Caco-2 (cell line): Measurements from ENCODE around the gene FGD2. TPM values are rescaled to one million over a fixed set of nuclear protein-coding genes. Genes with fewer than 3 reads are reported as not detected.

Source experiments
- BruUV-seq: library from RNA; stranded (reverse); fragments of 400-500 nt; replicated peaks from 2 replicates; lab custom pipeline; 2021; lab: Mats Ljungman, UMichigan
- CTCF ChIA-PET: fragments of 300-600 bp; sonication (Branson Sonifier 250); formaldehyde crosslinking; loops from one replicate; lab custom pipeline; 2022; ENCODE audit warnings: antibody characterized with exemption; lab: Charles Lee
- POLR2A ChIA-PET: fragments of 300-600 bp; sonication (Branson Sonifier 250); formaldehyde crosslinking; loops from one replicate; lab custom pipeline; 2022; ENCODE audit warnings: antibody characterized with exemption; lab: Charles Lee
- DNase-seq, 2 experiments: peaks; one replicate each; pipeline versions ENCODE4 v3.0.0 to v3.0.0-alpha.2; 2020 to 2022
- H3K27me3 ChIP-seq: replicated peaks from 2 replicates; pipeline ENCODE4 v1.6.0; 2011; ENCODE audit warnings: low read length; ENCODE audit not compliant: control insufficient read depth, insufficient read depth
- H3K36me3 ChIP-seq: 2 replicates; pipeline ENCODE4 v1.5.1; 2011; ENCODE audit warnings: low read length; ENCODE audit not compliant: control insufficient read depth, insufficient read depth
- H3K4me1 ChIP-seq: fragments of 250-450 bp; sonication (Bioruptor Pico); 2 replicates; pipeline ENCODE4 v1.5.1; 2020; ENCODE audit warnings: mild to moderate bottlenecking
- H3K4me3 ChIP-seq: 2 replicates; pipeline ENCODE4 v1.5.1; 2011; ENCODE audit warnings: low read depth, mild to moderate bottlenecking, control low read depth, low read length
- H3K9me3 ChIP-seq: fragments of 250-450 bp; sonication (Bioruptor Pico); 2 replicates; pipeline ENCODE4 v1.5.1; 2020; ENCODE audit warnings: mild to moderate bottlenecking, moderate library complexity
- H3K27ac Mint-ChIP-seq: one replicate; pipeline ENCODE4 v1.8.0; 2022; ENCODE audit warnings: mixed read lengths; ENCODE audit not compliant: unreplicated experiment
- H3K27me3 Mint-ChIP-seq: one replicate; pipeline ENCODE4 v1.8.0; 2022; ENCODE audit warnings: mixed read lengths; ENCODE audit not compliant: insufficient read depth, unreplicated experiment
- H3K36me3 Mint-ChIP-seq: one replicate; pipeline ENCODE4 v1.8.0; 2022; ENCODE audit warnings: mild to moderate bottlenecking, mixed read lengths; ENCODE audit not compliant: insufficient read depth, unreplicated experiment
- H3K4me1 Mint-ChIP-seq: one replicate; pipeline ENCODE4 v1.8.0; 2022; ENCODE audit warnings: low read depth, mixed read lengths; ENCODE audit not compliant: unreplicated experiment
- H3K4me3 Mint-ChIP-seq: one replicate; pipeline ENCODE4 v1.8.0; 2022; ENCODE audit warnings: mild to moderate bottlenecking, moderate library complexity, mixed read lengths; ENCODE audit not compliant: unreplicated experiment
- H3K9me3 Mint-ChIP-seq: one replicate; pipeline ENCODE4 v1.8.0; 2022; ENCODE audit warnings: mixed read lengths; ENCODE audit not compliant: unreplicated experiment
- intact Hi-C: fragments of 100-400 bp; cut with micrococcal nuclease; formaldehyde crosslinking; loops from one replicate; pipeline ENCODE4 v1.10.0; 2022; ENCODE audit not compliant: unreplicated experiment
- total RNA-seq: library from RNA; stranded (reverse); gene quantifications from 2 replicates; pipeline ENCODE4 v1.2.3, GENCODE V29; 2022
- TF ChIP-seq, protein P1 (sequence below), 2 experiments: fragments of 200-600 bp in 1 of 2; IDR thresholded peaks; 1 replicate in 1 of 2; 2 replicates in 1 of 2; pipeline versions ENCODE4 v1.5.1 to v1.8.0; 2011 to 2022; ENCODE audit warnings: antibody characterized with exemption in 1 of 2, control low read depth in 1 of 2, inconsistent platforms in 1 of 2, low read depth in 1 of 2, low read length in 1 of 2, mild to moderate bottlenecking in 1 of 2, moderate library complexity in 1 of 2; ENCODE audit not compliant: insufficient read depth in 1 of 2, severe bottlenecking in 1 of 2, unreplicated experiment in 1 of 2

FGD2 gene
- total RNA-seq, 1 experiment from 2014 or later: not detected

DNA sequence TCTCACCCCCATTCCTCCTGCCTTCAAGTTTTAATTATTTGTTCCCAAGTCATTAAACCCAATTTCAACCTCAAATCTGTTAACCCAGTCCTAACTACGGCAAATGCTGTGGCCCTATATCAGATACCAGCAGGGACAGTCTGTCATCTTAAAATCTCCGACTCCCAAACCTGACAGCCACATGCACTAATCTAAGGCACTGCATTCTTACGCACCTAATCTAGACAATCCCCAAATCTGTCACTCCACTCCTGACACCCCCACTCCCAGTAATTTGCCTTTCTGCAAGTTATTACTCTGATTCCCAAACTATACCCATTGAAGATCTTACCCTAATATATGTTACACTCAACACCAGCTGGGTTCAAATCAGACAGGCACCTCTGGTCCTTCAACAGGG is 21.9 kb upstream of the FGD2 start:
- no peak overlapping the region for H3K4me3 Mint-ChIP-seq
- Histone ChIP-seq H3K4me1 (peaks cover 6% of the 10 kb centered on the region; the same call in 1 of the 2 replicates), H3K4me3 (no peak overlapping the region), H3K27me3 (no peaks in the 10 kb centered on the region), H3K36me3 (peaks cover 2% of the 10 kb centered on the region), H3K9me3 (no peaks in the 10 kb centered on the region)
- no peaks in the 10 kb centered on the region for H3K27me3 Mint-ChIP-seq
- intact Hi-C loops: no loop called here
- H3K9me3 Mint-ChIP-seq: no peaks in the 10 kb centered on the region
- BruUV-seq: no TSS peak
- POLR2A ChIA-PET: no interaction called here
- CTCF ChIA-PET: no interaction called here
- DNase-seq: no peak
- peaks cover 12% of the 10 kb centered on the region for H3K4me1 Mint-ChIP-seq
- TF ChIP-seq, protein P1, sequence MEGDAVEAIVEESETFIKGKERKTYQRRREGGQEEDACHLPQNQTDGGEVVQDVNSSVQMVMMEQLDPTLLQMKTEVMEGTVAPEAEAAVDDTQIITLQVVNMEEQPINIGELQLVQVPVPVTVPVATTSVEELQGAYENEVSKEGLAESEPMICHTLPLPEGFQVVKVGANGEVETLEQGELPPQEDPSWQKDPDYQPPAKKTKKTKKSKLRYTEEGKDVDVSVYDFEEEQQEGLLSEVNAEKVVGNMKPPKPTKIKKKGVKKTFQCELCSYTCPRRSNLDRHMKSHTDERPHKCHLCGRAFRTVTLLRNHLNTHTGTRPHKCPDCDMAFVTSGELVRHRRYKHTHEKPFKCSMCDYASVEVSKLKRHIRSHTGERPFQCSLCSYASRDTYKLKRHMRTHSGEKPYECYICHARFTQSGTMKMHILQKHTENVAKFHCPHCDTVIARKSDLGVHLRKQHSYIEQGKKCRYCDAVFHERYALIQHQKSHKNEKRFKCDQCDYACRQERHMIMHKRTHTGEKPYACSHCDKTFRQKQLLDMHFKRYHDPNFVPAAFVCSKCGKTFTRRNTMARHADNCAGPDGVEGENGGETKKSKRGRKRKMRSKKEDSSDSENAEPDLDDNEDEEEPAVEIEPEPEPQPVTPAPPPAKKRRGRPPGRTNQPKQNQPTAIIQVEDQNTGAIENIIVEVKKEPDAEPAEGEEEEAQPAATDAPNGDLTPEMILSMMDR (IDR thresholded peaks at IDR 0.05; ENCODE audit: insufficient read depth in 1 of 2, low read depth in 1 of 2, low read length in 1 of 2, severe bottlenecking in 1 of 2, unreplicated experiment in 1 of 2): no peak
- no peak overlapping the region for H3K27ac Mint-ChIP-seq
- peaks cover 35% of the 10 kb centered on the region for H3K36me3 Mint-ChIP-seq

DNA sequence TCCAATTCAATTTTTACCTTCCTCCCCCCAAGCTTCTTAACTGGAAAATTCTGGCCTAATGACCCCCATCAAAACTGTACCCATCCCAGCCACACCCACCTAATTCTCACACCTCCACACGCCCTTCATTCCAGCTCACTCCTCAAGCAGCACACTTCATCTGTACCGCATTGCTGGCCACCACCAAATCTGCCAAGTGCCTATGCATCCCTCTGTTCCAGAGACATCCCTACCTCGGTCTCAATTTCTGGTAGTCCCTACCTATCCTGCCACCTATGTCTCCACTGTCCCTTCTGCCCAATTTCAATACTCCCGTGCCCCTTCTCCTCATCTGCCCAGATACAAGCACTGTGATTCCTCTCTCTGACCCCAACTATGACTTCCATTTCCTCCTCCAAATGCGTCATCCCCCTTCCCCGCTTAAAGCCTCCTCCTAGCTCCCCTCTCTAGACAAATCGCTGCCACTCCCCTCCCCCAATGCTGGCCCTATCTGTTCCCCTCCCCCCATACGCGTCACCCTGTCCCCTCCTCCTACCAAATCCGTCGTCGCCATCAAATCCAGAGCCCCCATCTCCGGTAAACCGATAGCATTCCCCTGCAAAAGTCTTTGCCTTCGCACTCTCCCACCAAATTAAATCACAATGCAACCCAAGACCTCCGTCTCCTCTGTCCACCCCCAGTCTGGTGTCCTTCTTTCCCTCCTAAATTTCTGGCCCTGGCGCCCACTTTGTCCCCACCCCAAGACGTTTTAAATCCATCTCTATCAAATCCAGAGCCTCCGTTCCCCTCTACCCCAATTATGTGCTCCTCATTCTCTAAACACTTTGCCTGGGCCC is 20.7 kb upstream of the FGD2 start:
- H3K36me3 Mint-ChIP-seq: peaks cover 31% of the 10 kb centered on the region
- peaks cover 12% of the 10 kb centered on the region for H3K4me1 Mint-ChIP-seq
- Histone ChIP-seq H3K4me3 (peak overlapping the region; percentile 98), H3K9me3 (no peaks in the 10 kb centered on the region), H3K27me3 (no peaks in the 10 kb centered on the region), H3K36me3 (peaks cover 2% of the 10 kb centered on the region), H3K4me1 (peaks cover 6% of the 10 kb centered on the region; the same call in 1 of the 2 replicates)
- no peaks in the 10 kb centered on the region for H3K27me3 Mint-ChIP-seq
- H3K27ac Mint-ChIP-seq: no peak overlapping the region
- H3K4me3 Mint-ChIP-seq: no peak overlapping the region
- intact Hi-C loops: no loop called here
- POLR2A ChIA-PET: interaction anchor here (1.3 kb wide), 1 partner anchor 71 kb away, joined by 13 read pairs; no protein-coding TSS in a partner anchor
- CTCF ChIA-PET: interaction anchor here (1.3 kb wide), 1 partner anchor 33 kb away, joined by 3 read pairs; no protein-coding TSS in a partner anchor
- DNase-seq: peak in 1 of 2 experiments; percentile 29
- no TSS peak for BruUV-seq
- TF ChIP-seq, protein P1 (IDR thresholded peaks at IDR 0.05; ENCODE audit: insufficient read depth in 1 of 2, low read depth in 1 of 2, low read length in 1 of 2, severe bottlenecking in 1 of 2, unreplicated experiment in 1 of 2): no peak
- no peaks in the 10 kb centered on the region for H3K9me3 Mint-ChIP-seq

DNA sequence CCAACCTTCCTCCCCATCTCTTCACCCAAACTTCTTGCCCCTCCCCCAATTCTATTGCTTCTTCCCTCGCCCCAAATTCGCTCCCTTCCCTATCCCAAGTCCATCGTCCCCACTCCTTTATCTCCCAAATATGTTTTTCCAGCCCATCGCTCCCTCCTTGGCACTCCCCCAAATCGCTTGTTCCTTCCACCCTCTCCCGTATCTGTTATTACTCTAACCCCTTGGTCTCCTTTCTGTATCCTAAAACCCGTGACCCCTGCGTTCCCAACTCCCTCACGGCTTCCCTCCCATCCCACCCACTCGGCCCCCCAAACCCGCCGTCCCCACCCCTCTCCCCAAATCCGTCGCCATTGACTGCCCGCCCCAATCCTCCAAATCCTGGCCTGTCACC is 20.0 kb upstream of the FGD2 start:
- TF ChIP-seq, protein P1 (IDR thresholded peaks at IDR 0.05; ENCODE audit: insufficient read depth in 1 of 2, low read depth in 1 of 2, low read length in 1 of 2, severe bottlenecking in 1 of 2, unreplicated experiment in 1 of 2): no peak
- Mint-ChIP-seq H3K27ac (no peak overlapping the region), H3K36me3 (peaks cover 25% of the 10 kb centered on the region), H3K4me1 (peaks cover 12% of the 10 kb centered on the region), H3K27me3 (no peaks in the 10 kb centered on the region), H3K9me3 (no peaks in the 10 kb centered on the region), H3K4me3 (no peak overlapping the region)
- ChIA-PET POLR2A (interaction anchor here (0.6 to 1.5 kb wide), 12 partner anchors 20 to 568 kb away, joined by 3 to 13 read pairs (median 4); partner anchors contain the start of genes FGD2 and PPIL1), CTCF (interaction anchor here (0.6 to 1.8 kb wide), 4 partner anchors 33 to 224 kb away, joined by 3 to 28 read pairs (median 5); no protein-coding TSS in a partner anchor)
- H3K4me1 ChIP-seq: peaks cover 6% of the 10 kb centered on the region; the same call in 1 of the 2 replicates
- H3K4me3 ChIP-seq: peak overlapping the region; percentile 98
- intact Hi-C loops: no loop called here
- BruUV-seq: no TSS peak
- DNase-seq: no peak
- peaks cover 2% of the 10 kb centered on the region for H3K36me3 ChIP-seq
- H3K9me3 ChIP-seq: no peaks in the 10 kb centered on the region
- H3K27me3 ChIP-seq: no peaks in the 10 kb centered on the region
